ENCODE results near the gene MYO16. TPM values are rescaled to one million over a fixed set of nuclear protein-coding genes. Genes with fewer than 3 reads are reported as not detected.
A peak's percentile ranks its signal among the peaks of the same experiment; 100 is the strongest.

MYO16 gene
- total and polyA plus RNA-seq, 2 of the 4 experiments (the other 2 are of a cell fraction), result under 0.01 to 0.03 TPM

- ATAC-seq (ENCODE audit: low read depth), result no peak
- Histone ChIP-seq H3K27ac (ENCODE audit: insufficient read depth, low read length) (no peak overlapping the region), H4K91ac (ENCODE audit: insufficient read depth, low read depth, low read length) (no peak overlapping the region), H3K27me3 (ENCODE audit: control insufficient read depth, insufficient read depth, low read length) (no peaks in the 10 kb centered on the region), H3K9me3 (ENCODE audit: control insufficient read depth, insufficient read depth, low read length) (no peaks in the 10 kb centered on the region), H3K4me2 (ENCODE audit: low read depth, low read length) (no peak overlapping the region), H3K14ac (replicated peaks; ENCODE audit: low read depth, low read length) (no peak overlapping the region), H2BK5ac (ENCODE audit: low read depth, low read length, poor library complexity, severe bottlenecking) (no peak overlapping the region), H2BK120ac (ENCODE audit: low read depth, low read length) (no peak overlapping the region), H3K4me3 (ENCODE audit: insufficient read depth, low read depth, low read length) (no peak overlapping the region), H3K4me1 (ENCODE audit: control insufficient read depth, insufficient read depth, low read length) (no peaks in the 10 kb centered on the region), H3K79me1 (ENCODE audit: low read depth in 1 of 2, low read length in 2 of 2) (no peaks in the 10 kb centered on the region), H3K36me3 (ENCODE audit: control insufficient read depth, insufficient read depth, low read length) (no peaks in the 10 kb centered on the region), H4K20me1 (ENCODE audit: insufficient read depth, low read length) (no peaks in the 10 kb centered on the region), H2BK15ac (ENCODE audit: low read depth, low read length) (no peak overlapping the region), H2BK20ac (ENCODE audit: low read depth, low read length) (no peak overlapping the region), H3K9ac (ENCODE audit: low read depth, low read length) (no peak overlapping the region), H2AK9ac (replicated peaks; ENCODE audit: low read depth, low read length, poor library complexity) (no peak overlapping the region), H2AFZ (replicated peaks; ENCODE audit: low read length, poor library complexity) (no peak overlapping the region), H3K9me1 (ENCODE audit: insufficient read depth, low read length) (no peaks in the 10 kb centered on the region), H3K4ac (ENCODE audit: low read depth, low read length) (no peak overlapping the region), H3K56ac (ENCODE audit: extremely low read depth, insufficient read depth, low read length) (no peak overlapping the region), H4K8ac (ENCODE audit: low read depth in 2 of 2, low read length in 2 of 2) (no peak overlapping the region), H3K23ac (ENCODE audit: low read depth, low read length) (no peak overlapping the region), H4K5ac (ENCODE audit: low read depth, low read length) (no peak overlapping the region), H3K18ac (ENCODE audit: low read depth, low read length) (no peak overlapping the region), H2AK5ac (ENCODE audit: low read depth, low read length) (no peak overlapping the region)
- intact Hi-C loops (cut with micrococcal nuclease), result no loop called here
- ChIA-PET CTCF (interaction anchor here (0.6 kb wide), 1 partner anchor 106 kb away, joined by 4 read pairs; no protein-coding TSS in a partner anchor), POLR2A (ENCODE audit: unreplicated experiment) (no interaction called here)
- WGBS, 2 experiments (ENCODE audit: extremely low coverage in 2 of 2, insufficient read length in 1 of 2), result no CpG with 5 or more reads among the region's 2 CpGs
- DNase-seq, result no peak
- no TSS peak for BruUV-seq (replicated peaks)
- no peak for TF ChIP-seq POLR2A (IDR thresholded peaks at IDR 0.05; ENCODE audit: low read depth, low read length)
- TF ChIP-seq MAFK (IDR thresholded peaks at IDR 0.05; ENCODE audit: low read depth, low read length), result peak; percentile 61
- dilution Hi-C loops (cut with HindIII; ENCODE audit: low sequenced_read_pairs, unreplicated experiment), result no loop called here
- in situ Hi-C loops (cut with MboI; ENCODE audit: low sequenced_read_pairs), result no loop called here
Measured at GRCh38 chr13:108789476-108789875, 160.1 kb downstream of the MYO16 start.
